Loucy (cell line): Measurements from ENCODE around the gene TLN1.

ENCODE experiments used
- H2AFZ ChIP-seq: fragments of 200-600 bp; sonication (generic); 2 replicates; pipeline ENCODE4 v1.6.0; 2016; ENCODE audit warnings: antibody characterized with exemption, mild to moderate bottlenecking, low read length, moderate library complexity
- H3F3A ChIP-seq: fragments of 200-600 bp; 2 replicates; pipeline ENCODE4 v1.6.0; 2016; ENCODE audit warnings: antibody characterized with exemption, low read depth, mild to moderate bottlenecking
- H3K27me3 ChIP-seq: fragments of 200-600 bp; sonication (generic); 2 replicates; pipeline ENCODE4 v1.6.1; 2014; ENCODE audit warnings: low read length, mild to moderate bottlenecking; ENCODE audit not compliant: insufficient read depth, poor library complexity, severe bottlenecking
- H3K36me3 ChIP-seq: fragments of 200-600 bp; sonication (generic); 2 replicates; pipeline ENCODE4 v1.6.1; 2016; ENCODE audit warnings: low read length; ENCODE audit not compliant: insufficient read depth
- H3K4me1 ChIP-seq: fragments of 200-600 bp; sonication (generic); 2 replicates; pipeline ENCODE4 v1.5.1; 2014; ENCODE audit warnings: low read length, mild to moderate bottlenecking; ENCODE audit not compliant: insufficient read depth, poor library complexity, severe bottlenecking
- H3K4me2 ChIP-seq: fragments of 200-600 bp; sonication (generic); 2 replicates; pipeline ENCODE4 v1.6.0; 2014; ENCODE audit warnings: antibody characterized with exemption, low read length, low read depth, mild to moderate bottlenecking; ENCODE audit not compliant: poor library complexity, severe bottlenecking
- H3K4me3 ChIP-seq: fragments of 200-600 bp; sonication (generic); 2 replicates; pipeline ENCODE4 v1.5.1; 2014; ENCODE audit warnings: low read length, mild to moderate bottlenecking, mixed read lengths; ENCODE audit not compliant: poor library complexity, severe bottlenecking
- H3K79me2 ChIP-seq: fragments of 200-600 bp; sonication (generic); 2 replicates; pipeline ENCODE4 v1.6.1; 2014; ENCODE audit warnings: low read length; ENCODE audit not compliant: insufficient read depth
- H3K9ac ChIP-seq: fragments of 200-600 bp; sonication (generic); 2 replicates; pipeline ENCODE4 v1.6.0; 2014; ENCODE audit warnings: mild to moderate bottlenecking, low read depth, low read length, moderate library complexity; ENCODE audit not compliant: poor library complexity, severe bottlenecking
- H3K9me2 ChIP-seq: fragments of 200-600 bp; sonication (generic); replicated peaks from 2 replicates; pipeline ENCODE4 v1.6.1; 2016; ENCODE audit warnings: low read depth, low read length, mixed read lengths
- H3K9me3 ChIP-seq: fragments of 200-600 bp; sonication (generic); 2 replicates; pipeline ENCODE4 v1.6.1; 2014; ENCODE audit warnings: mild to moderate bottlenecking, antibody characterized with exemption, low read length, low read depth; ENCODE audit not compliant: insufficient read depth
- H4K20me1 ChIP-seq: fragments of 200-600 bp; sonication (generic); 2 replicates; pipeline ENCODE4 v1.6.0; 2014; ENCODE audit warnings: antibody characterized with exemption, low read length, mild to moderate bottlenecking; ENCODE audit not compliant: insufficient read depth, poor library complexity, severe bottlenecking
- EZH2phosphoT487 ChIP-seq: fragments of 200-600 bp; IDR thresholded peaks from 2 replicates; pipeline ENCODE4 v1.6.1; 2018; ENCODE audit warnings: antibody characterized with exemption, mild to moderate bottlenecking, moderate library complexity, borderline replicate concordance
- TF ChIP-seq, protein P1 (sequence below): fragments of 200-600 bp; sonication (generic); conservative IDR thresholded peaks from 2 replicates; pipeline ENCODE4 v1.5.1; 2014; ENCODE audit warnings: mild to moderate bottlenecking, antibody characterized with exemption, low read length

The TLN1 gene

DNA sequence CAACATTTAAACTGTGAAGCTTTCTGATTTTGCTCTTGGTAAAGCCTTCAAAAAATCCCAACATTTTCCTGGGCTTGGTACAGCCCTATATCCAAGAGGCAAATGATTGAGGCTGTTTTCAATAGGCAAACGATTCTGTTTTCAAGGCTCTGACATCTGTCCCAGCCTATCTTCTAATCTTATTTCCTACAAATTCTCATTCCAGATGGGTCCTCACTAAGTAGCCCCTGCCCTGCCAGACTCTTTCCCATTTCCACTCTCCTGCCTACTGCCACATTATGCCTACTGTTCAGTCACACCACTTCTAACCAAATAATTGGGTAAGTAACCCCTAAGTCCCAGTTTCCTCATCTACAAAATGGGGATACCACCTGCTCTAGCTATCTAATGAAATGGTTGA lies 13.6 kb upstream of the TLN1 start:
- Histone ChIP-seq H3K4me2 (peak overlapping the region; percentile 87), H2AFZ (no peak overlapping the region), H3K9ac (peak overlapping the region; percentile 34), H3K27me3 (no peaks in the 10 kb centered on the region), H3F3A (no peaks in the 10 kb centered on the region), H3K9me3 (no peaks in the 10 kb centered on the region), H3K9me2 (no peaks in the 10 kb centered on the region), H3K36me3 (peaks cover 7% of the 10 kb centered on the region; the same call in 1 of the 2 replicates), H3K4me1 (peaks cover 47% of the 10 kb centered on the region), H4K20me1 (peaks cover 33% of the 10 kb centered on the region), H3K79me2 (peaks cover 60% of the 10 kb centered on the region), H3K4me3 (peak overlapping the region; percentile 90)
- TF ChIP-seq, protein P1, sequence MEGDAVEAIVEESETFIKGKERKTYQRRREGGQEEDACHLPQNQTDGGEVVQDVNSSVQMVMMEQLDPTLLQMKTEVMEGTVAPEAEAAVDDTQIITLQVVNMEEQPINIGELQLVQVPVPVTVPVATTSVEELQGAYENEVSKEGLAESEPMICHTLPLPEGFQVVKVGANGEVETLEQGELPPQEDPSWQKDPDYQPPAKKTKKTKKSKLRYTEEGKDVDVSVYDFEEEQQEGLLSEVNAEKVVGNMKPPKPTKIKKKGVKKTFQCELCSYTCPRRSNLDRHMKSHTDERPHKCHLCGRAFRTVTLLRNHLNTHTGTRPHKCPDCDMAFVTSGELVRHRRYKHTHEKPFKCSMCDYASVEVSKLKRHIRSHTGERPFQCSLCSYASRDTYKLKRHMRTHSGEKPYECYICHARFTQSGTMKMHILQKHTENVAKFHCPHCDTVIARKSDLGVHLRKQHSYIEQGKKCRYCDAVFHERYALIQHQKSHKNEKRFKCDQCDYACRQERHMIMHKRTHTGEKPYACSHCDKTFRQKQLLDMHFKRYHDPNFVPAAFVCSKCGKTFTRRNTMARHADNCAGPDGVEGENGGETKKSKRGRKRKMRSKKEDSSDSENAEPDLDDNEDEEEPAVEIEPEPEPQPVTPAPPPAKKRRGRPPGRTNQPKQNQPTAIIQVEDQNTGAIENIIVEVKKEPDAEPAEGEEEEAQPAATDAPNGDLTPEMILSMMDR, result no peak
- no peak for TF ChIP-seq EZH2phosphoT487

DNA sequence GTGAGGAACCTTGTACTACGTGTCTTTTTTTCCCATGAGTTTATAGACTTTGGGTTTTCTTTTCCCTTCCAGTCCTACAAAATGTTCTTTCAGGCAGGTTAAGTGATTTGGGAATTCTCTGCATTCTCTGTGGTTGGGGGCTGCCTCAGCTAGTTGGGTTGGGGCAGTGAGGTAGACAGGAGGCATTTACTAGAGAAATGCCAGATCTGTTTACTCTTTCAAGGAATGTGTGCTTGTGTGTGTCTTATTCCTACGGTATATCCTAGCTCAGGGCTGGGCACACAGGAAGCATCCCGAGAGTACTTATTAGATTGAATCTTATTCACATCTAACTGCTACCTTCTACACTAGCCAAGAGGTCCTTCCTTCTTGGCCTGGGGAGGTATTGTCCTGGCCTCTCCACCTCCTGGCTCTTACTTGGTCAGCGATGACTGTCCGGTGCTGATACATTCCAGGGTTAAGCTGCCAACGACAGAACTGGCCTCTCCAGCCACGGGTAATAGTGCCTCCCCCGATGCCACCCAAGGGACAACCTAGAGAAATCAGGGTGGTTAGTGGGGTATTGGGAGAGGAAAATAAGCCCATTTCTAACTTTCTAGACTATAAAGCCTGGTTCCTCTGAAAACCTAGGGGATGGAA lies 12.0 kb upstream of the TLN1 start:
- Histone ChIP-seq H3K36me3 (peaks cover 22% of the 10 kb centered on the region; the same call in 1 of the 2 replicates), H3K9me2 (no peaks in the 10 kb centered on the region), H2AFZ (no peak overlapping the region), H4K20me1 (peaks cover 36% of the 10 kb centered on the region), H3F3A (no peaks in the 10 kb centered on the region), H3K79me2 (peaks cover 51% of the 10 kb centered on the region), H3K4me2 (peak overlapping the region; percentile 23), H3K27me3 (no peaks in the 10 kb centered on the region), H3K4me3 (no peak overlapping the region), H3K9ac (no peak overlapping the region), H3K9me3 (no peaks in the 10 kb centered on the region), H3K4me1 (peaks cover 38% of the 10 kb centered on the region)
- TF ChIP-seq, protein P1, result no peak
- no peak for TF ChIP-seq EZH2phosphoT487

DNA sequence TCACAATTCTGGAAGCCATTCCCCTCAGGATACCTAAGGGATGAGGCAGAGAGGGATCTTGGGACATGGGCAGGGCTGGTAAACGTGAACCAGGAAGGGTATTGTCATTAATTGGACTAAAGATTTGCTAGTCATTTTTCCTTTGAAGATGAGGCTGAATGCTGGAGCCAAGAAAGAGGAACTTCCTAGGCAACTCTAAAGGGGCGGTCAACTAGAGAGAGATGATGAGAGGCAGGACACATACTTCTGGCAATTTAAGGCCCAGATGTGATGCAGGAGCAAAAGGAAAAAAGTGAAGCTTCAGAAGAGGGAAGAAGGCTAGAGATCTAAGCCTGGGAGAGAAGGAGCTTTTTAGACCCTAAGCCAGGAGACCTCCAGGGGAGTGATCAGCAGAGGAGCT lies 11.5 kb upstream of the TLN1 start:
- Histone ChIP-seq H3K27me3 (no peaks in the 10 kb centered on the region), H3K4me2 (no peak overlapping the region), H3K79me2 (peaks cover 47% of the 10 kb centered on the region), H4K20me1 (peaks cover 35% of the 10 kb centered on the region), H3K9me2 (no peaks in the 10 kb centered on the region), H3K9me3 (no peaks in the 10 kb centered on the region), H3K9ac (no peak overlapping the region), H3K36me3 (peaks cover 27% of the 10 kb centered on the region; the same call in 1 of the 2 replicates), H2AFZ (no peak overlapping the region), H3K4me1 (peaks cover 38% of the 10 kb centered on the region), H3K4me3 (no peak overlapping the region), H3F3A (no peaks in the 10 kb centered on the region)
- no peak for TF ChIP-seq EZH2phosphoT487
- TF ChIP-seq, protein P1, result no peak
